GM12892 (cell line): ENCODE data around the gene COMMD8. TPM values are rescaled to one million over a fixed set of nuclear protein-coding genes. Genes with fewer than 3 reads are reported as not detected.
"Not testable (repeated sequence)": the region's sequence is repeated elsewhere in the genome, so short reads cannot be mapped to it uniquely, and the experiment has no call there.

Source experiments
- DNase-seq: peaks from one replicate; pipeline ENCODE4 v3.0.0; 2011; ENCODE audit not compliant: insufficient read length
- FAIRE-seq: peaks from 2 replicates; lab custom pipeline; 2011; peaks lifted over from hg19 to GRCh38; lab: Jason Lieb, UNC
- POLR2A ChIP-seq: IDR thresholded peaks from 2 replicates; pipeline ENCODE4 v1.6.1; 2011; ENCODE audit warnings: low read depth, low read length, control low read depth
- POLR2AphosphoS5 ChIP-seq: IDR thresholded peaks from 2 replicates; pipeline ENCODE4 v1.6.1; 2011; ENCODE audit warnings: low read depth, low read length, control low read depth
- TAF1 ChIP-seq: IDR thresholded peaks from 2 replicates; pipeline ENCODE4 v1.6.1; 2011; ENCODE audit warnings: low read depth, mild to moderate bottlenecking, control low read depth, low read length, borderline replicate concordance
- polyA plus RNA-seq: library from polyadenylated mRNA; unstranded; fragments of >200 nt; gene quantifications from one replicate; pipeline ENCODE4 v1.2.1, GENCODE V29; 2012; ENCODE audit warnings: missing spikeins, inconsistent platforms; ENCODE audit not compliant: missing spikeins

COMMD8 gene
- 41.4 TPM for polyA plus RNA-seq

GRCh38 chr4:47463235-47463956 lies at the start of gene COMMD8:
TSS of gene COMMD8 (minus strand) at chr4:47463702. CDS start at chr4:47463651, 51 bp downstream.
- FAIRE-seq (peak; percentile 100), DNase-seq (peak; percentile 75)
- TF ChIP-seq POLR2AphosphoS5, result peak; percentile 83
- TF ChIP-seq TAF1, result peak; percentile 54; the same call in 1 of the 2 replicates
- TF ChIP-seq POLR2A, result peak; percentile 88

GRCh38 chr4:47510506-47511143 lies 47.1 kb upstream of the COMMD8 start:
- TF ChIP-seq TAF1, result no peak
- TF ChIP-seq POLR2A, result no peak
- no peak for TF ChIP-seq POLR2AphosphoS5
- DNase-seq (no peak), FAIRE-seq (peak; percentile 90)

- TF ChIP-seq TAF1, result no peak
- TF ChIP-seq POLR2AphosphoS5, result no peak
- no peak for TF ChIP-seq POLR2A
- DNase-seq (no peak), FAIRE-seq (no peak)
Measured at GRCh38 chr4:47505666-47506065, 42.2 kb upstream of the COMMD8 start.

- no peak for TF ChIP-seq POLR2AphosphoS5
- TF ChIP-seq TAF1, result no peak
- no peak for TF ChIP-seq POLR2A
- DNase-seq (no peak), FAIRE-seq (no peak)
Measured at GRCh38 chr4:47505147-47505546, 41.6 kb upstream of the COMMD8 start.

- DNase-seq, result no peak
- no peak for FAIRE-seq
- TF ChIP-seq POLR2A (no peak), POLR2AphosphoS5 (no peak)
Measured at GRCh38 chr4:47500776-47501175, 37.3 kb upstream of the COMMD8 start.

- TF ChIP-seq TAF1, result no peak
- no peak for TF ChIP-seq POLR2A
- no peak for TF ChIP-seq POLR2AphosphoS5
- no peak for DNase-seq
- FAIRE-seq, result peak; percentile 27
Measured at GRCh38 chr4:47499700-47500099, 36.2 kb upstream of the COMMD8 start.

GRCh38 chr4:47498899-47499298 lies 35.4 kb upstream of the COMMD8 start:
- DNase-seq (no peak), FAIRE-seq (no peak)
- no peak for TF ChIP-seq POLR2A
- no peak for TF ChIP-seq TAF1
- TF ChIP-seq POLR2AphosphoS5, result no peak

GRCh38 chr4:47494124-47494430 lies 30.6 kb upstream of the COMMD8 start:
- TF ChIP-seq POLR2A (no peak), POLR2AphosphoS5 (no peak), TAF1 (no peak)
- DNase-seq (no peak), FAIRE-seq (no peak)

- no peak for DNase-seq
- no peak for TF ChIP-seq TAF1
- TF ChIP-seq POLR2A, result peak; percentile 67
- peak; percentile 58 for TF ChIP-seq POLR2AphosphoS5
- no peak for FAIRE-seq
Measured at GRCh38 chr4:47493238-47494123, 30.0 kb upstream of the COMMD8 start.

- peak; percentile 87 for FAIRE-seq
- no peak for TF ChIP-seq POLR2AphosphoS5
- no peak for DNase-seq
Measured at GRCh38 chr4:47490550-47490949, 27.0 kb upstream of the COMMD8 start.

- TF ChIP-seq TAF1, result no peak
- TF ChIP-seq POLR2A, result no peak
- TF ChIP-seq POLR2AphosphoS5, result no peak
- DNase-seq (no peak), FAIRE-seq (no peak)
Measured at GRCh38 chr4:47488706-47489105, 25.2 kb upstream of the COMMD8 start.

- not testable (repeated sequence) for DNase-seq, FAIRE-seq
Measured at GRCh38 chr4:47486727-47487126, 23.2 kb upstream of the COMMD8 start.
